Amygdala (tissue), 56 donors: Measurements from ENCODE around the gene KISS1.
A peak's percentile ranks its signal among the peaks of the same experiment; 100 is the strongest.

Experiments
- DNase-seq, 56 donors: peaks; one replicate each; lab custom pipeline; 2025; lab: John Stamatoyannopoulos, UW

The KISS1 gene

GRCh38 chr1:204194771-204195170 lies 1.5 kb downstream of the KISS1 start:
- no peak for DNase-seq

GRCh38 chr1:204194080-204194479 lies 2.2 kb downstream of the KISS1 start:
- no peak for DNase-seq

GRCh38 chr1:204192589-204193352 lies 3.5 kb downstream of the KISS1 start:
- DNase-seq: no peak

GRCh38 chr1:204192046-204192445 lies 4.2 kb downstream of the KISS1 start:
- DNase-seq: no peak

- peak in 41 of 56 donors; percentile 13 to 80 (median 51) for DNase-seq
Measured at GRCh38 chr1:204191456-204191855, 4.8 kb downstream of the KISS1 start.

- DNase-seq: no peak
Measured at GRCh38 chr1:204190212-204191211, 5.8 kb downstream of the KISS1 start.

- DNase-seq: peak in 18 of 56 donors; percentile 9 to 42 (median 24)
Measured at GRCh38 chr1:204188959-204189639, 7.2 kb downstream of the KISS1 start.

GRCh38 chr1:204186597-204186996 lies 9.7 kb downstream of the KISS1 start:
- no peak for DNase-seq

GRCh38 chr1:204181116-204181515 lies 15.2 kb downstream of the KISS1 start:
- no peak for DNase-seq

GRCh38 chr1:204180133-204180532 lies 16.2 kb downstream of the KISS1 start:
- DNase-seq: no peak

GRCh38 chr1:204178487-204179281 lies 17.6 kb downstream of the KISS1 start:
- no peak for DNase-seq

- DNase-seq: no peak
Measured at GRCh38 chr1:204177133-204177532, 19.2 kb downstream of the KISS1 start.

- no peak for DNase-seq
Measured at GRCh38 chr1:204176049-204176448, 20.2 kb downstream of the KISS1 start.

- DNase-seq: no peak
Measured at GRCh38 chr1:204174958-204175357, 21.3 kb downstream of the KISS1 start.

- DNase-seq: peak in 2 of 56 donors; percentile 4 to 11
Measured at GRCh38 chr1:204172404-204173029, 23.8 kb downstream of the KISS1 start.

GRCh38 chr1:204171751-204172178 lies 24.5 kb downstream of the KISS1 start:
- DNase-seq: no peak

GRCh38 chr1:204170494-204171155 lies 25.7 kb downstream of the KISS1 start:
- DNase-seq: no peak

- DNase-seq: no peak
Measured at GRCh38 chr1:204169858-204170257, 26.4 kb downstream of the KISS1 start.

- no peak for DNase-seq
Measured at GRCh38 chr1:204167730-204168129, 28.6 kb downstream of the KISS1 start.
